GM10248 (cell line): ENCODE measurements around the gene SLC16A10.

Experiments
- CTCF ChIA-PET: fragments of 300-600 bp; sonication (Branson Sonifier 250); formaldehyde crosslinking; extraction: SDS; loops from one replicate; lab custom pipeline; 2021; ENCODE audit warnings: antibody characterized with exemption; lab: Yijun Ruan, JAX
- POLR2A ChIA-PET: fragments of 350-650 bp; sonication (Branson Sonifier 250); formaldehyde crosslinking; extraction: SDS; loops from one replicate; lab custom pipeline; 2020; ENCODE audit warnings: antibody characterized with exemption; lab: Yijun Ruan, JAX
- DNase-seq: peaks from one replicate; pipeline ENCODE4 v3.0.0; 2012; ENCODE audit errors: extremely low spot score
- CTCF ChIP-seq: IDR thresholded peaks from 2 replicates; pipeline ENCODE4 v1.5.1; 2012; ENCODE audit warnings: mild to moderate bottlenecking, low read depth; ENCODE audit errors: extremely low read depth, missing control alignments, control extremely low read depth

SLC16A10 gene

GRCh38 chr6:111172563-111172962, 85.3 kb downstream of the SLC16A10 start:
- CTCF ChIA-PET = interaction anchor here (1.2 to 2.2 kb wide), 5 partner anchors 9 to 86 kb away, joined by 3 to 5 read pairs (median 4); no protein-coding TSS in a partner anchor
- DNase-seq = no peak
- POLR2A ChIA-PET = no interaction called here
- no peak for TF ChIP-seq CTCF

- ChIA-PET POLR2A (no interaction called here), CTCF (interaction anchor here (0.6 to 2.2 kb wide), 4 partner anchors 8 to 85 kb away, joined by 3 to 5 read pairs (median 4); no protein-coding TSS in a partner anchor)
- no peak for TF ChIP-seq CTCF
- DNase-seq = no peak
Observed at GRCh38 chr6:111173341-111173740, 86.0 kb downstream of the SLC16A10 start.

- ChIA-PET POLR2A (no interaction called here), CTCF (interaction anchor here (0.6 to 2.2 kb wide), 6 partner anchors 8 to 116 kb away, joined by 3 to 6 read pairs (median 4); no protein-coding TSS in a partner anchor)
- no peak for TF ChIP-seq CTCF
Observed at GRCh38 chr6:111173946-111174345, 86.6 kb downstream of the SLC16A10 start.

GRCh38 chr6:111175109-111175508, 87.8 kb downstream of the SLC16A10 start:
- POLR2A ChIA-PET = no interaction called here
- TF ChIP-seq CTCF = no peak
- CTCF ChIA-PET = interaction anchor here (1.0 to 1.9 kb wide), 3 partner anchors 10 to 118 kb away, joined by 3 to 6 read pairs (median 4); no protein-coding TSS in a partner anchor
- no peak for DNase-seq

More at GRCh38 chr6:111173946-111174345, 86.6 kb downstream of the SLC16A10 start:
- DNase-seq = no peak

- no peak for DNase-seq
- POLR2A ChIA-PET = no interaction called here
- TF ChIP-seq CTCF = no peak
- CTCF ChIA-PET = interaction anchor here (1.9 kb wide), 1 partner anchor 11 kb away, joined by 6 read pairs; no protein-coding TSS in a partner anchor
Observed at GRCh38 chr6:111176038-111176759, 88.9 kb downstream of the SLC16A10 start.

GRCh38 chr6:111176760-111177099, 89.4 kb downstream of the SLC16A10 start:
- CTCF ChIA-PET = no interaction called here
- POLR2A ChIA-PET = no interaction called here
- TF ChIP-seq CTCF = no peak
- no peak for DNase-seq
